Measurements from ENCODE around the gene GPC5. TPM values are rescaled to one million over a fixed set of nuclear protein-coding genes. Genes with fewer than 3 reads are reported as not detected.
A peak's percentile ranks its signal among the peaks of the same experiment; 100 is the strongest.

The GPC5 gene
- total and polyA plus RNA-seq, 2 of the 8 experiments (the other 6 are each of a cell fraction or from before 2014, with no cell fraction given), result 0.20 to 0.39 TPM

DNA sequence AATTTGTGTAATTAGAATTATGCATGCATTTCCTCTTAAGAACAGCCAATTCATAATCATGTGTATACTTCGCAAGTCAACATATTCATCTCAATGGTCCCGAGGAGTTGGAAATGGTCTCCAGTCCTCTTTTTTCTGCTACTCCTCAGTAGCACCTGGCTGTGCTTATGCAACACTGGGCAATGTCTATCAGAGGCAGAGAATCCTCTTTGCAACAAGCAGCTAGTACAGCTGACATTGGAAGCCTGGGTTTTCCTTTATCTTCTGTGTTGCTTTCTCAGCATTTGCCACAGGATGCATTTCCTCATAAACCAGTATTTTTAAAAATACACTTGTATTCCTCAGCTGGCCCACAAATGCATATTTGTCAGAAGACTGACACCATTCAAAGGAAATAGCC lies 1422.9 kb downstream of the GPC5 start:
- Histone ChIP-seq H2BK12ac (ENCODE audit: low read depth, low read length) (no peak overlapping the region), H3K36me3 (ENCODE audit: control insufficient read depth in 2 of 4, insufficient read depth in 4 of 4, low read length in 3 of 4) (no peaks in the 10 kb centered on the region), H3K79me2 (ENCODE audit: control insufficient read depth in 1 of 2, insufficient read depth in 2 of 2, low read length in 2 of 2) (no peaks in the 10 kb centered on the region), H2BK5ac (ENCODE audit: low read depth, low read length) (no peak overlapping the region), H2BK120ac (replicated peaks; ENCODE audit: low read depth, low read length) (no peak overlapping the region), H4K91ac (replicated peaks; ENCODE audit: insufficient read length, low read length) (no peak overlapping the region), H3K9ac (replicated peaks in 1 of 4; ENCODE audit: extremely low read depth in 1 of 4, low read depth in 3 of 4, low read length in 3 of 4) (no peak overlapping the region), H3K27me3 (replicated peaks in 1 of 4; ENCODE audit: control insufficient read depth in 3 of 4, extremely low read depth in 1 of 4, insufficient read depth in 3 of 4, low read length in 3 of 4) (no peaks in the 10 kb centered on the region), H3K9me3 (ENCODE audit: insufficient read depth in 2 of 2, low read depth in 1 of 2, low read length in 1 of 2) (no peaks in the 10 kb centered on the region), H3K4me3 (ENCODE audit: extremely low read depth in 1 of 4, insufficient read depth in 2 of 4, low read depth in 3 of 4, low read length in 4 of 4) (no peak overlapping the region), H3K4me2 (ENCODE audit: insufficient read depth in 1 of 2, low read depth in 2 of 2, low read length in 2 of 2) (no peak overlapping the region), H4K20me1 (replicated peaks in 1 of 2; ENCODE audit: control insufficient read depth in 1 of 2, insufficient read depth in 2 of 2, low read length in 2 of 2) (no peaks in the 10 kb centered on the region), H3K23me2 (ENCODE audit: low read depth, low read length) (no peaks in the 10 kb centered on the region), H3K14ac (ENCODE audit: insufficient read length) (no peak overlapping the region), H3K27ac (ENCODE audit: low read depth, low read length) (no peak overlapping the region), H4K5ac (ENCODE audit: insufficient read length, low read depth, low read length) (no peak overlapping the region), H2AFZ (ENCODE audit: low read length) (0 out of 2 replicates have a peak overlapping the region, but pooled peaks have one; percentile 12), H2BK15ac (ENCODE audit: low read length) (no peak overlapping the region), H3K79me1 (ENCODE audit: low read depth, low read length) (no peaks in the 10 kb centered on the region), H2BK20ac (ENCODE audit: low read length) (no peak overlapping the region), H3K23ac (ENCODE audit: insufficient read length) (no peak overlapping the region), H4K8ac (ENCODE audit: extremely low read depth, insufficient read depth, low read length) (no peak overlapping the region), H3K4me1 (replicated peaks in 1 of 4; ENCODE audit: control insufficient read depth in 3 of 4, insufficient read depth in 4 of 4, low read length in 3 of 4) (no peaks in the 10 kb centered on the region; a peak in 4 of 7 replicates), H3K18ac (ENCODE audit: extremely low read depth, low read length) (no peak overlapping the region), H3K4ac (replicated peaks; ENCODE audit: insufficient read length, low read depth, low read length) (no peak overlapping the region), H2AK5ac (ENCODE audit: low read depth, low read length) (no peak overlapping the region), H3K56ac (replicated peaks; ENCODE audit: insufficient read length, low read depth, low read length) (no peak overlapping the region)
- POLR2A ChIA-PET (ENCODE audit: partially characterized antibody), result no interaction called here
- no peak for TF ChIP-seq CHD2 (IDR thresholded peaks at IDR 0.05; ENCODE audit: low read length)
- peak; percentile 82 for TF ChIP-seq CEBPB (IDR thresholded peaks at IDR 0.05; ENCODE audit: low read depth, low read length)
- DNase-seq (ENCODE audit: low read depth in 1 of 2, low spot score in 2 of 2), result no peak
- WGBS, 2 experiments (ENCODE audit: extremely low coverage in 1 of 2, insufficient coverage in 1 of 2, insufficient read length in 1 of 2, insufficient replicate concordance in 2 of 2, low coverage in 1 of 2, low lambda C conversion rate in 2 of 2, missing lambda C conversion rate in 1 of 2), result 83% methylated on average over 2 of the region's 2 CpGs; no CpG with 5 or more reads in 1 of the 2 experiments
- CTCF ChIA-PET (ENCODE audit: partially characterized antibody), result no interaction called here
- FAIRE-seq, result no peak

All from H1 (cell line).